SH-SY5Y (cell line): ENCODE measurements around the gene TBC1D22A.

ENCODE experiments used
- GATA2 ChIP-seq: IDR thresholded peaks from 2 replicates; pipeline ENCODE4 v1.6.1; 2011; ENCODE audit warnings: mild to moderate bottlenecking, low read depth, low read length
- GATA3 ChIP-seq: IDR thresholded peaks from 2 replicates; pipeline ENCODE4 v1.6.1; 2011; ENCODE audit warnings: low read depth, mild to moderate bottlenecking, low read length, moderate library complexity

DNA sequence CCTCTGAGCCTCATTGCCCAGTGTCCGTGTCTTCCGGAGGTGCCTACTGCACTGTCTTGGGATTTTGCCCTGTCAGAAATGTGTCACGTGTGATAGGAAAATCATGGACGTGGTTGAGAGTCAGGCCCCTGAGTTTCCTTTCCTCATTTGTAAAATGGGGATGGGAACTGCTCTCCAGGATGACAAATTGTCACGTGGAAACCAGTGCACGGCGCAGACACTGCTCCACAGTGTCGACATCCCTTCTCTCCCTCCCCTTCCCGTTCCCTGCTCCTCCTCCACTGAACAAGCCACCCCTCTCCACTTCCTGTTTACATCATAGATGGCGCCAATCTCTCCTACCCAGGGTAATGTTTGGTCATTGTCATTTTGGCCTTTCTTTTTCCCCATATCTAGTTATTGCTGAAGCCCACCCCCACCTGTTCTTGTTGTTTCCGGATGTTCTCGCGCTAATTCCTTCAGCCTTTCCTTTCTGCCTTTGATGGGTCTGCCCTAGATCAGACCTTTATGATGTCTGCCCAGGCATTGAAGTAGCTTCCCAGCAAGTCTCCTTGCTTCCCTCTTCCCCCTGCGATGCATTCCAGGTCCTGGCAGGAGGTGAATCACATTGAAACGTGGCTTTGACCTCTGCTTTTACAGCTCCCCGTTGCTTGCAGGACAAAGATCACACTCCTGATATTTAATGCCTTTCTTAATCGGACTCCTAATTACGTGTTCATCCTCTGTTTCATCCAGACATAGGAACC, 91.8 kb downstream of the TBC1D22A start:
- no peak for TF ChIP-seq GATA2
- no peak for TF ChIP-seq GATA3
